ENCODE data around the gene CEBPG.

The CEBPG gene

DNA sequence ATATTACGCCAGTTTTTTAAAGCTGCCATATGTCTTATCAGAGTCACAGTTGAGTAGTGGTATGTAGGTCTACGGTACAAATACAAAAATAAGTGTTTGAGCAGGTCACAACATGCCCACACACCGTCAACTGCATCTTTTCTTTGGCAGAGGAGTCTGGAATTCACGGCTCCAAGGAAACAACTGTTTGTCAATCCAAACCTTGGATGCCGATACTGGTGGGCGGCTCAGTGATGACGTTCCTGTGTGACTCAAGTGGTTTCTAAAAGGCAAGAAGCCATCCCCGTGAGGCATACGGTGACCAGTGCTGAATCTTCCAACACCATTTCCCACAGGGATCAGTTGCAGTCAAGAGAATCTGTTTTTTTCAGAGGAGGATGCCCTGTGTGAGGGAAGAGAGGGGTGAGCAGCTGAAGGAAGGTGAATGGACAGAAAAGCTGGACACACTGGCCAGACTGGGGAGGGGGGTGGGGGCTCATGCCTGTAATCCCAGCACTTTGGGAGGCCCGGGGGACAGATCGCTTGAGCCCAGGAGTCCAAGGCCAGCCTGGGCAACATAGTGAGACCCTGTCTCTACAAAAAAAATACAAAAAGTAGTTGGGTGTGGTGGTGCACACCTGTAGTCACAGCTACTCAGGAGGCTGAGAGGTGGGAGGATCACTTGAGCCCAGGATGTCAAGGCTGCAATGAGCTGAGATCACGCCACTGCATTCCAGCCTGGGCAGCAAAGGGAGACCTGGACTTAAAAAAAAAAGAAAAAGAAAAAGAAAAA, 22.8 kb upstream of the CEBPG start:
- DNase-seq (ENCODE audit: low read depth, low spot score) = no peak

DNA sequence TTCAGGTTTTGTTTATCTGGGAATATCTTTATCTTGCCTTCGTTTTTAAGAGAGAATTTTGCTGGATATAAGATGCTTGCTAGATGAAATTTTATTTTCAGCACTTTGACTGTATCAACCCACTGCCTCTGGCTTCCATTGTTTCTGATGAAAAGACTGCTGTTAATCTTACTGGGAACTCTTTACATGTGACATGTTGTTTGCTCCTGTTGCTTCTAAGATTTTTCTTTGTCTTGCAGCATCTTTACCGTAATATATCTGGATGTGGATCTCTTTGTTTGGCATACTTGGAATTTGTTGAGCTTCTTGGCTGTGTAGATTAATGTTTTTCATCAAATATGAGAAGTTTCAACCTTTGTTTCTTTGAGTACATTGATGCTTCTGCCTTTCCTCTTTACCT, 18.0 kb upstream of the CEBPG start:
- no peak for DNase-seq (ENCODE audit: low read depth, low spot score)

DNA sequence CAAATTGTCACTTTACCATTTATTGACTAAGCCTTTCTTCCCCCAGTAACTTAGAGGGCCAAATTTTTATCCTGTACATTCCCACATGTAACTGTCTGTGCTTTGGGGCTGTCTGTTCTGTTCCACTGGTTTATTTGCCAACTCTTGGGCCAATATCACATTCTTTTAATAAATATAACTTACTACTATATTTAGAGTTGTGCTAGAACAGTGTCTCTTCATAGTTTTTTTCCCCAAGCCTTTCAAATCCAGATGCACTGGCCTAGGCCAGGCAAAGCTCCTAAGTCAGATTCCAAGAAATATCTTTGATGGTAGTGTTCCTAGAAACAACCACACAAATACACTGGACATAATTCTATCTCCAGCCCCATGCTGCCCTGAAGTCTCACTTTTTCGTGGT, 16.0 kb upstream of the CEBPG start:
- DNase-seq (ENCODE audit: low read depth, low spot score) = no peak

DNA sequence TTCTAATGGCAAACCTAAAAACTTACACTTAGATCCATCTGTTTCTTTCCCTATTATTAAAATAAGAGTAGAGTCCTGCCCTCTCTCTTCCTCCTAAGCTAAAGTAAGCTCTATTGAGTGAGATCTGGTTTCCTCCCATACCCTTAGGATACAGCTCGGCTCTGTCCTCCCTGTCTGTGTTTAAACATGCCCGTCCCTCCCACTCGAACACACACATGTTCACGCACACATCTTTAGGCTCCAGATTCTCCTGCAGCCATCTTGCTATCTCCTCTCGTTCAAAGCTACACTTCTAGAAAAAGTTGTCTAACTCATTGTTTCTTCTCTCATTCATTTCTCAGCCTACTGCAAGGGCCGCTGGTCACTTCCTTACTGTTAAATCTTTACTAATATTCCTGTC, 15.1 kb upstream of the CEBPG start:
- no peak for DNase-seq (ENCODE audit: low read depth, low spot score)

DNA sequence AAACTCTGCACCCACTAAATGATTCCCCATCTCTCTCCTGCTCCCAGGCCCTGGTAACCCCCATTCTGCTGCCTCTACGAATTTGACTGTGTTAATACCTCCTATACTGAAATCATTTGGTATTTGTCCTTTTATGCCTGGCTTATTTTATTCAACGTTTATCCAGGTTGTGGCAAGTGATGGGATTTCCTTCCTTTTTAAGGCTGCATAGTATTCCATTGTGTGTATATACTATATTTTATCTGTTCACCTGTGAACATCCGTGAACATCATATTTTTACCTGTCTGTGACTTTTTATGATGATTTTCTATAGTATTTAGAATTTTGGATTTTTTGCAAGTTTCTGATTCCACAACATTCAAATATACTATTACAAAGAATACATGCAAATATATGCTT, 13.9 kb upstream of the CEBPG start:
- DNase-seq (ENCODE audit: low read depth, low spot score) = no peak

DNA sequence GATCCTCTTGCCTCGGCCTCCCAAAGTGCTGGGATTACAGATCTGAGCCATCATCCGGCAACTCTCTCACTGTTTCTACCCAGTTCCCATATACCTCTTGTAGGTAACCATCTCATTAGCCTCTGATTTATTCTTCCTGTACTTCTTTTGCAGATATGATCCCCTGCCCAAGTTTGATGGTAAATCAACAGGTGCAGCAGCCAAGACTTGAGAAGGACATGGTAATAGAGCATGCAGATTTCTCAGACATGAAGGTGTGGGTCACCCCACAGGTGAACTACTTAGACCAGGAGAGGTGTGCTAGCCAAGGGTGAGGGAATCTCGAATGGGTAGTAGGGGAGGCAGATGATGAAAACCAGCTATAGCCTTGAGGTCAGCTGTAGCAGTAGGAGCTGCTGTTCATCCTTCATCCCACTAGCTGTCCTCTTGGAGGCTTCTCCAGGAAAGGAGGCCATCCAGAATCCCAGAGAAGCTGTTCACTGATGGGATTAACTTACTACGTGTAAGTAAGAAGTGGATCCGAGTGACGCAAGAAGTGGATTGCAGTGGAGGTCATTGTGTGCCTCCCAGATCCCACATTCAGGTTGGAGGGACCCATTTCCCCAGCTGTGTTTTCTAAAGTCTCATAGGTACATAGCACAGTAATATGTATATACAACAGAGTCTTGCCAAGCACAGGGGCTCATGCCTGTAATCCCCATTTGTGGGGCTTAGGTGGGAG, 10.8 kb upstream of the CEBPG start:
- DNase-seq (ENCODE audit: low read depth, low spot score) = no peak

DNA sequence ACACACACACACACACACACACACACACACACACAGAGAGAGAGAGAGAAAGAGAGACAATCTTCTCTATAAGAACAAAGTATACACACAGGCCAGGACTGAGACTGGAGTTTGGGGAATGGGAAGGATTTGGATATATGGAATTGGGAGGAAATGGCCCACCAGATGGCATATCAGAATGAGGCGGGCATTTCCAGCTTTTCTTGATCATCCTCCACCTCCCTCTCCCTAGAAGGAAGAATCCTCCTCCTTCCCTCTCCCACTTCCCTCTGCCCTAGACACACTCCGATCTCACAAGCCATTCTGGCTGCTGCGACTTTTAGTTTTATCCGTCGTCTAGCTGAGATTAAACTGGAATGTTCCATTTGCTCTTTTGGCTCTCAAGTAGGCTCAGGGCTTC, 10.0 kb upstream of the CEBPG start:
- no peak for DNase-seq (ENCODE audit: low read depth, low spot score)

DNA sequence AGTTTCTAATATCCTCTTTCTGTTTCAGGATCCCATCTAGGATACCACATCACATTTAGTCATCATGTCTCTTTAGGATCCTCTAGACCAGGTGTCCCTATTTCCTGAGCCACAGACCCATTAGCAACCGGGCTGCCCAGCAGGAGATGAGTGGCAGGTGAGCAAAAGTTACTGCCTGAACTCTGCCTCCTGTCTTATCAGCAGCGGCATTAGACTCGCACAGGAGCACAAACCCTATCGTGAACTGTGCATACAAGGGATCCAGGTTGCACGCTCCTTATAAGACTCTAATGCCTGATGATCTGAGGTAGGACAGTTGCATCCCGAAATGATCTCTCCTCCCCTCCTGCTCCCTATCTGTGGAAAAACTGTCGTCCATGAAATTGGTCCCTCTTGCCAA, 7.8 kb upstream of the CEBPG start:
- DNase-seq (ENCODE audit: low read depth, low spot score) = no peak

DNA sequence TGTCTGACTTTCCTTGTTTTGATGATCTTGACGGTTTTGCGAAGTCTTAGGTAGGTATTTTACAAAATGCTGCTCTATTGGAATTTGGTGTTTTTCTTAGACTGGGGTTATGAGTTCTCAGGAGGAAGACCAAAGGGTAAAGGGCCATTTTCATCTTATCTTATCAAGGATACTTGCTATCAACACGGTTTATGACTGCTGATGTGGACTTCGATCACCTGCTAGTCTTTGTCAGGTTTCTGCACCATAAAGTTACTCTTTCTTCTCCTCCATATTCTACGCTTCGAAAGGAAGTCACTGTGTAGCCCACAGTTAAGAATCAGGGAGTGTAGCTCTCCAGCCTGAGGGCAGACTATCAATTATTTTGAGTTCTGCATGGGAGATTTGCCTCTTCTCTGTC, 7.4 kb upstream of the CEBPG start:
- DNase-seq (ENCODE audit: low read depth, low spot score) = no peak

DNA sequence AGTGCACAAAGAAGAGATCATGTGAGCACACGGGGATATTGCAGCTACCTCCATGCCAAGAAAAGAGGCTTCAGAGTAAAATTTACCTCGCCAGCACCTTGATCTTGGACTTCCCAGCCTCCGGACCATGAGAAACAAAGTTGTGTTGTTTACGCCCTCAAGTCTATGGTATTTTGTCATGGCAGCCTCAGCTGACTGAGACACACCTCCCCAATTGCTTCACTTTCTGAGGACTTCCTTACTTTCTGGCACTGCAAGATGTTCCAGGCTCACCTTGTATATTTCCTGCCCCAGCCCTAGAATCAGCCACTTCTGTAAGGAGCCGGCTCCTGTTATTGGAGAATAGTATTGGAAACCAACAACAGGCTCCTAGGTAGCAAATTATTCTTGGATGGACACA, 6.6 kb upstream of the CEBPG start:
- no peak for DNase-seq (ENCODE audit: low read depth, low spot score)

DNA sequence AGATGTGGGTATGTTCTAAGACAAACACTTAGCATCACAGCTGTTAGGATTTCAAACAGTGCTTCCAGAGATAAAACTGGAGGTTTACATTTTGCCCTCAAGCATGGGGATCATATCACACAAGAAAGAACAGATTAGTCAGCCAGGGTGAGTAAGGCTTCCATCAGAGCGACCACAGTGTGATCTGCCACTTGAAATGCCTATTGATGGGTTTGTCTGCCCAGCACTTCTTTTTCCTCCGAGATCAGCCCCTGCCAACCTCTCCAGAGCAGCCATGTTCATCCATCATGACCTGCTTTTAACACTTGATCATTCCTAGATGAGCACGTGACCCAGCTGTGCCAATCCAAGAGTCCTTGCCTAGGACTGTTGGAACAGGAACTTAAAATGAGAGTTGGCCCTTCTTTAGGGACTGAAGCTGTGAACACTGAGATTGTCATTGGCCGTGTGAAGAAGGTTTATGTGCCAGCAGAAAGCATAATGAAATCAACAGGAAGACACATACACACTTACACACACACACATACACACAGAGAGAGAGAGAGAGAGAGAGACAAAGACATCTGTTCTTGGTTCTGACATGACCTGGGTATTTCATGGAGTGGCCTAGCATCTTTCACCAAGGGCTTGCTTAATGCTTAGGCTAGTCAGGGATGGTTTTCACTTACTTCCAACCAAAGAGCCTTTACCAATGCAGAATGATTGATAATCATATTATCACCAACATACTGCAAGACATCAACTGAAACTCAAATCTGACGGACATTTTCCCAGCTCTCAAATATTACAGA, 5.2 kb upstream of the CEBPG start:
- DNase-seq (ENCODE audit: low read depth, low spot score) = no peak

DNA sequence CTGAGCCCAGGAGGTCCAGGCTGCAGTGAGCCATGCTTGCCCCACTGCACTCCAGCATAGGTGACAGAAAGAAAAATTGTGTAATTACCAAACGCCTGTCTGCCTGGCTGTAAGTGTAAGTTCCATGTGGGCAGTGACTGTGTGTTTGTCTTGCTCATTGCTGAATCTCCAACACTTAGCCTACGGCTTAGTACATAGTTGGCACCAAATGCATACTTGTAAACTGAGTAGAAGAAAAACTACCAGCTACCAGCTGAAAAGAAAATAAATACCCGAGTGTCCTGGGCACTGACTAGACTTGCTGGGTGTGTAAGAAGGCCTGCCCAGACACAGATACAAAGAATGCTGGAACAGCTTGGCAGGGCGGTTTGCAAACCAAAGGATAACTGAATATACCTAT, 2.7 kb upstream of the CEBPG start:
- no peak for DNase-seq (ENCODE audit: low read depth, low spot score)

DNA sequence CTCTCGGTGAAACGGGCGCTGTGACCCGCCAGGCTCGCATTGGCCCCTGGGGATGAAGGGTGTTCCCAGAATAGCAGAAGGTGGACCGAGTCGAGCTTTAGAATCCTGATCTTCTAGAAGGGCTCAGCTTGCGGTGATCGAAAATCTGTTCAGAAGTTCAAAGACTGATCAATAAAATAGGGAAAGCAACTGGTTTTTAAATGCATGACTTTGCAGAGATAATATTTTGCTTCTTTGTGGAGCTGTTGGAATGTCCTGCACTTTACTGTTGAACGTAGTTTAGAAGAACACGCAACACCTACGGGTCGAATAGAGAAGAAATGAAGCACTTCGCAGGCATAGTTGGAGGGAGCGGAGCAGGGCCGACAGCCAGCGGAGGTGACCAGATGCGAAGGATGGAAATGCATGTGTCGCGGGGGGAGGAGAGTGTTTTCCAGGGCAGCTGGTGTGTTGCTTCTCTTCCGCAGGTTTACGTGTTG, 766 bp downstream of the CEBPG start:
- peak; percentile 29 for DNase-seq (ENCODE audit: low read depth, low spot score)

DNA sequence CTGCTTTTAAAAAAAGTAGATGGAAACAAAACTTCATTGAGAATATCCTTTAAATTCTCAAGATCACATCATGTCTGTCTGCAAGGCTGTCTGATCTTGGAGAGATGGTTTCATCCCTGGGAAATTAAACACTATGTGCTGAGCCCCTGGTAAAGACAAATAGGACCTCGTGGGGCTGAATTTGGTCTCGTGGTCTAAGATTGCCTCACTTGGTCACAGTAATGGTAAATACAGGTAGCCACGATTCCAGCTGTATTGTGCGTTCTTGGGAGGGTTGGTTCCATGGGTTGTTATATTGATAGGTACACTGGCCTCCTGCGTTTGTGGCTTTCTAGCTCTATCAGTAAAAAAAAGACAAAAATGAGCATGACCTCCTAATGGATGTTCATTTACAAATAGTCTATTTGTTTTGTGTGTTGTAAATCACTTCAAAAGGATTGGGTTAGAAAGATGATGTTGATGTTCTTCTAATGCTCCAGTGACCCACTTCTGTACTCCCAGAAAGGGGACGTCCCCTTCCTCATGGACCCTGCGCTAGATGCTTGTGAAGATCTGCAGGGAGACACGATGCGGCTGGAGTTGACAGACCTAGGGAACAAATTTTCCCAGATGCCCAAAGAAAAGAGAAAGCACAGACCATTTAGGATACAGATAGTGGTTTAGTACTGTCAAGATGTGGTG, 1.8 kb downstream of the CEBPG start:
- no peak for DNase-seq (ENCODE audit: low read depth, low spot score)

DNA sequence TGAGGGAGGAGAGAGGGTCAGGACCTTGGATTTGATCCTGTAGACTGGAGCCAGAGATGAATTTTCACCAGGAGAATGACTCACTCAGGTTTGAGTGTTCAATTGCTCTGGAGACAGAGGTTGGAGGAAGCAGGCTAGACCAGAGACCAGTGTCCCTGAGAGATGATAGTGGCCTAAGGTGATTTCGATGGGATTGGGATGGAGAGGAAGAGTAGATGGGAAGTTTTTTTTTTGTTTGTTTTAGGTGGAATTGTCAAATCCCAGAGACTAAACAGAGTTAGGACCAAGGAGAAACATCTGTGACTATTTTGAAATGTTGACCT, 2.3 kb downstream of the CEBPG start:
- DNase-seq (ENCODE audit: low read depth, low spot score) = no peak

DNA sequence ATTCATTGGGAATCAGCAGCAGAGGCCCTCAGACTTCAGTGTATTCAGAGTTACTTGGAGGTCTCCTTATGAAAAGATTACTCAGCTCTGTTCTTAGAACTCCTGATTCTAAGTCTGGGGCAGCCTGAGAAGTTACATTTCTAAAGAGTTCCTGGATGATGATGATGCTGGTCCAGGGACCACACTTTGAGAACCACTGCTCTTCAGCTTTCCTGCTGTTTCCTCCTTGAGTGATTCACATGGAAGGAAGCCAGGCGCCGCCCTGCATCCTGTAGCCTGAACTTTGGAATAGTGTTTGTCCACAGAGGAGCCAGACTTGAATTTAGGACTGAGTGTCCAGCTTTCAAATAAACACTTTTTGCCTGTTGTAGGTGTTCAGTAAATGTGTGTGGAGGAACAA, 2.9 kb downstream of the CEBPG start:
- no peak for DNase-seq (ENCODE audit: low read depth, low spot score)

DNA sequence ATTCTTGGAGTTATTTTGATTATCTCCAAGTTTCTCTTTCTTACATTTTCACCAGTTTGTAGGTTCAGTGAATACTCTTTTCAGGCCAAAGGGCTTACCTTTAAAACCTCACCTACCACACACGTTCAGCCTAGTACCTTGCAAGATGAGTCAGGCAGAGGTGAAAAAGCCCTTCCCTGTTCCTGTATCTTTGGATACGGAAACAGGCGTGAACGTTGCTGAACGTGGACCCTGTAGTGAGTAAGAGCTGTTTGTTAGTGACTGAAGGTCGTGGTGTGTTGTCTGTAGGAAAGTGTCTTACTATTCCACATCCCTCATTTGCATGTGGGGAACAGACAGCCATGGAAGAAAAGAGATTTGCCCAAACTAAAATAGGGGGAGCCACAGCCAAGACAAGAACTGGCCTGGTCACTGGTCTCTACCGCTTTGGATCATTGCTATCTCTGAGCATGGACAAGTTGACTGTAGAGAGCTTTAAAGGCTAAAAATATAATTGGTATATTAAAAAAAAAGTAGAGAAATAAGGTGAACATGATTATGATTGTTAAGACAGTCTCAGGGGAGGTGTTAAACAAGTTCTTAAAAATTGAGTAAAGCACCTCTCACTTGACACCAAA, 3.5 kb downstream of the CEBPG start:
- no peak for DNase-seq (ENCODE audit: low read depth, low spot score)

DNA sequence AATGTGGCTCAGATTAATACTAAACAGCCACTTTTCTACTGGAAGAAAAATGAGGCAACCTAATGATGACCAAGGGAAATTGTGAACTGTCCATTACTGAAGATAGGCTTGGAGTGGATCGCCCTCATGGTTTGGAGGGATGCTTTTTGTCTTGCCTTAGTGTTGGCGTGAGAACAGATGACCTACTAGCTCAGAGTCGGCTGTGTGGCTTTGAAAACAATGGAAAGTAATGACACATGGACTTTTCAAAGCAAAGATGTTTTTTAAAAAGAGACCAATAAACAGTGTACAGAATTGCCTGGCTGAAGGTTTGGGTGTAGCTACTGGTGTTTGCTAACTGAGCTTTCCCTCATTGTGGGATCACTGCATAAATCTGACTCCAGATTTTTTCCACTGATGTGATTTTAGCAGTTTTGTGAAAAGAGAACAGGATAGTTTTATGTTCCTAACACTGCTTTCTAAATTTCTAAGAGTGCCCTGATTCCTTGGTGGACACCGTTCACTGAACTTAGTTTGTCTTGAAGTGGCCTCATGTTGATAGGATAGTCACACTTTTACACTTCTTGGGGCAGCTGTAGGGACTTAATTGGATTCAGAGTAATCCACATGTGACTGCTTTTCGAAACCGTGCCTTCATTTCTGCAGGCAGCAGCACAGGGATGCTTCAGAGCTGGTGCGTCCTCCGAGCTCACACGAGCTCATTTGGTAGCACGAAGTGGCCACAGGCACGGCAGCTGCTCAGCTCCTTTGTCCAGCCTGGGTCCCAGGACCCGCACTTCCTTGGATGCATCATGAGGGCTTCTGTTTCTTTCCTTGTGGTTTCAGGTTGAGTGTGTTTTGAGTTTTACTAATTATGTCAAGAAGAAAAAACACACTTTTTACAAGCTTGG, 4.3 kb downstream of the CEBPG start:
- no peak for DNase-seq (ENCODE audit: low read depth, low spot score)

DNA sequence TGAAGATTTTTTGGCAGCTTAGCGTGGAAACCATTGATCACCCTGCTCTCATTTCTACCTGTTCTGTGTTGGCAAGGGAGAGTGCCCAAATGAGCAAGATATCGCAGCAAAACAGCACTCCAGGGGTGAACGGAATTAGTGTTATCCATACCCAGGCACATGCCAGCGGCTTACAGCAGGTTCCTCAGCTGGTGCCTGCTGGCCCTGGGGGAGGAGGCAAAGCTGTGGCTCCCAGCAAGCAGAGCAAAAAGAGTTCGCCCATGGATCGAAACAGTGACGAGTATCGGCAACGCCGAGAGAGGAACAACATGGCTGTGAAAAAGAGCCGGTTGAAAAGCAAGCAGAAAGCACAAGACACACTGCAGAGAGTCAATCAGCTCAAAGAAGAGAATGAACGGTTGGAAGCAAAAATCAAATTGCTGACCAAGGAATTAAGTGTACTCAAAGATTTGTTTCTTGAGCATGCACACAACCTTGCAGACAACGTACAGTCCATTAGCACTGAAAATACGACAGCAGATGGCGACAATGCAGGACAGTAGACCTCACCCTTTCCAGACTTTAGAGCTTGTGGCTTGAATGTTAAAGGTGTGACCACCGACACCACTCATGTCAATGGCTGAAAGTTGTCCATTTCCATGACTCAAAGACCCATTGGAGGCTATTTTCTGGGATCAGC, 5.8 kb downstream of the CEBPG start:
- no peak for DNase-seq (ENCODE audit: low read depth, low spot score)

DNA sequence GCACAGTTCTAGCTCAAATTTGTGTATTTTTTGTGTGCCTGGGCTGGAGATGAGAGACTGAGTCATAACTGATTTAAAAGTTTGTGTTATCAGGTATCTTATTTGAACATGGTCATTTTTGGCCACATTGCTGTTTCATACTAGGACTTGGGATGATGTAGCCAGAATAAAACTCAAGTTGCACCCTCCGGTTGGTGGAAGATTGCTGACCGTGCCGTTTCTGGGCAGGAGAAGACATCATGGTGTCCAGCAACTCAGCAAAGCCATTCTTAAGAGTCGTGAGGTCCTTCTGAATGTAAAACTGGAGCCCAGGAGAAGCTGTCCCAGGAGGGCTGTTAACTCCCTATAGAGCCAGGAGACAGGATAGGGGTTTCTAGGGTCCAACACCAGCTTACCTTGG, 7.6 kb downstream of the CEBPG start:
- DNase-seq (ENCODE audit: low read depth, low spot score) = no peak
